HG02884 (cell line): Measurements from ENCODE around the gene MLN.

ENCODE experiments used
- ATAC-seq: cut with Tn5 transposase; IDR thresholded peaks from one replicate; pipeline ENCODE4 v1.9.1; 2021; ENCODE audit warnings: mild to moderate bottlenecking, moderate library complexity; ENCODE audit not compliant: unreplicated experiment

MLN gene

DNA sequence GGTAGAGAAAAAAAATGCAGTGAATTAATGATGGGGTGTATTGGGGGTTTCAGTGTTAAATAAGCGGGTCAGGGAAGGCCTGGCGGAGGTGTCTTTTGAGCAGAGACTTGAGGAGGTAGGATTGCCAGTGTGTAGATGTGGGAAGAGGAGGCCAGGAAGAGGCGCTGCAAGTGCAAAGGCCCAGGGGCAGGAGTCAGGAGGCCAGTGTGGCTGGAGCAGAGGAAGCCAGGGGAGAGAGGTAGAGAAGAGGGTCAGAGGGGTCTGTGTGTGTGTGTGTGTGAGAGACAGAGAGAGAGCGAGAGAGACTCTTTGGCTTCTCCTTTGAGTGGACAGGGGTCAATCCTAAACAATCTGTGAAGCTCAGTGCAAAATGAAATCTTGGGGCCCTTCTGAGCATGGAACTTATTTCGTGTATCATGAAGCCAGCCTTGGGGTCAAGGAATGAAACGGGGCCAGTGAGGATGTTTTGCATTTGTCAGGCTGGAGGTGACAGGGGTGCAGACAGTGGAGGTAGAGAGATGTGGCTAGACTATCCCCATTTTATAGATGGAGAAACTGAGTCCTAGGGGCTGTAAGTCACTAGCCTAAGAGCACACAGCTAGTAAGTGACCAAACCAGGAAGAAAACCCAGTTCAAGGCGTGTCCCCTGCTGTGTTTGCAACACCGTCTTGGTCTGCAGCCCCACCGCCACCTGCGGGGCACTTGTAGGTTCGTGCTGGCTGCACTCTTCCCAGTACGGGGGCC is 47.4 kb downstream of the MLN start:
- no peak for ATAC-seq

DNA sequence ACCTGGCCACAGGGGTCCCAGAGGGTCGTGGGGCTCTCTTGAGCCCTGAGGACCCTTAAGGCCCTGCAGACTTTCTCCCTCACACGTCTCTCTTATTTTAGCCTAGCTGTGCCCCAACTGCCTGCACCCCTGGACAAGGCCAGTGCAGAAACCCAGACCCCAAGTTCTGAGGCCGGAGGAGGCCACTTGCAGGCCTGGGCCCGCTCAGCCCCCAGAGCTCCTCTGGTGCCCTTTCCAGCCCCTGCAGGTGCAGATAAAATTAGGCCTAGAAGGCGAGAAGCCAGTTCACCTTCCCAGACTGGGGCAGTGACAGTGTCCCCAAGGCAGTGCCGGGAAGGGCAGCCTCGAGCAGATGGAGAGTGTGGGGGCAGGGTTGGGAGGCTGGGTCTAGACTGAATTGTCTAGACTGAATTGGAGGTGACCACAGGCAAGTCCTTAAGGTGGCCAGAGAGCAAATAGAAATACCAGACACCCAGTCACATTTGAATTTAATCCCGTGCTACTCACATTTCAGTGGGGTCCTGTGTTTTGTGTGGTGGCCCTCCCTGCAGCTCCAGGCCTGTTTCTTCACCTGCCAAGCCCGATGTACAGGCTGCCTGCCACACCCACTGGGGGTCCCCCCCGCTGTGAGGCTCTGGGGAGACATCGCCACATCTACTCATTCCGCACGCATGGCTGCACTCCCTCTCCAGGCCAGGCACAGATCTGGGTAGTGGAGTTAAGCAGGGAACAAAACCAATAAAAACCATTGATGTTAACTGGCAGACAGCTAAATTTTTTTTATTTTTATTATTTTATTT is 48.5 kb downstream of the MLN start:
- ATAC-seq = no peak

DNA sequence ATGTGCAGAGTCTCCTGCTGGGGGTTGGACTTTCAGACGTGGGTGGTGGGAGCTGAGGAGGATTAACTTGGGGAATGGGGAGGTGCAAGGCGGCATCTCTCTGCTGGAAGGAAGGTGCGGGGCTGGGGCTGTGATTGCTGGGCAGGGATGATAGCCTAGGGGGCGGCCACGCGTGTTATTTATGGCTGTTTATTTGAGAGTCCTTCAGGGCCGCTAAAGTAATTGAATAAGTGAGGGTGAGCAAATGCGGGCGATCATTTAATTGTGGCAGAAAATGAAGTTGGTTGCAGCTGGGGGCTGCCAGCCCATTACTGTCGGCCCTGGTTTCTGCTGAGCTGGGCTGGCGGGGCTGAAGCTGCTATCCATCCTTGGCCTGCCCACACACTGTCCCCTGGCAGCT is 49.6 kb downstream of the MLN start:
- ATAC-seq = no peak

DNA sequence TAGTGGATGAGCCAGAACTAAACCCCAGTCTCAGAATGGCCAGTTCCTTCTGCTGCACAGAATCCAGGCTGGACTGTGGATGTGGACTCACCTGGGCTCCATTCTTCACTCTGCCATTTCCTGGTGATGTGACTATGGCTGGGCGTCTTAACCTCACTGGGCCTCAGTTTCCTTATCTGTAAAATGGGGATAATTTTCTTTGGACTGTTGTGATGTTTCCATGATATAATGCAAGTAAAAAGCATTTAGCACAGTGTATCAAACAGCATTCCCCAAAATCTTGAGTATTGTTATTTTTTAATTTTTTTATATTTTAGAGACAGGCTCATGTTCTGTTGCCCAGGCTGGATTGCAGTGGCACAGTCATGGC is 51.2 kb downstream of the MLN start:
- ATAC-seq = no peak

DNA sequence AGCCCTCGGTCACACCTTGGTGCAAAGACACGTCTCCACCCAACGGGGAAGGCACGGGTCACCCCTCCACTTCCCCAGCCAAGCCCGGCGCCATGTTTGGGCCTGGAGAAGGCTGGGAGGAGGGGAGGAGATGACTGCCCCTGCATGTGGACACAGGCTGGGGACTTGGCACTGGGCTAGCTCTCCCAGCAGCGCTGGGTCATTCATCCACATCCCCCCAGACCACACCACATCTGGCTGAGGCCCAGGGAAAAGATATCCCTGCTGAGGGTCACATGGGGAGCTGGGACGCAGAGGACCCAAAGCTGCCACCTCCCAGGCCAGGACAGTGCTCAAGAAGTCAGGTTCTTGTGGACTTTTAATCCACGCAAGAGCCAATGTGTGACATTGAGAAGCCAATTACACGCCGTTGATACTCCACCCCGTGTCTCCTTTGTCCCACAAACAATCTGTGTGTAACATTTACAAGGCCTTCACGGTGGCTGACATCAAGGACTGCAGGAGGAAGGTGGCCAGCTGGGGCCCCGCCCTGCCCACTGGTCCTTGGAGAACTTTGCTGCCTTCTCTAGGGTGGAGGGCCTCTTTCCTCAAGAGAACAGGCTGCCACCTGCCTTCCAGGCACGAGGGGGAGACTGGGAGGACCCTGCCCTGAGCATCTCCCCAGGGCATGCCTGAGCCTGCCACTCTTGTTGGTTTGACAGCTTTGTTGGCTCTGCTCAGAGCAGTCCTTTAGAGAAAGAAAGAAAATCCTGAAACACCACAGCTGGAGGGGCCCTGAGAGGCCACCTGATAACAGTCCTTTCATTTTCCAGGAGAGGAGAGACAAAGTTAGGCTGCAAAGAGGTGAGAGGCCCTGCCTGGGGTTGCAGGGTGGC is 51.8 kb downstream of the MLN start:
- ATAC-seq = no peak

DNA sequence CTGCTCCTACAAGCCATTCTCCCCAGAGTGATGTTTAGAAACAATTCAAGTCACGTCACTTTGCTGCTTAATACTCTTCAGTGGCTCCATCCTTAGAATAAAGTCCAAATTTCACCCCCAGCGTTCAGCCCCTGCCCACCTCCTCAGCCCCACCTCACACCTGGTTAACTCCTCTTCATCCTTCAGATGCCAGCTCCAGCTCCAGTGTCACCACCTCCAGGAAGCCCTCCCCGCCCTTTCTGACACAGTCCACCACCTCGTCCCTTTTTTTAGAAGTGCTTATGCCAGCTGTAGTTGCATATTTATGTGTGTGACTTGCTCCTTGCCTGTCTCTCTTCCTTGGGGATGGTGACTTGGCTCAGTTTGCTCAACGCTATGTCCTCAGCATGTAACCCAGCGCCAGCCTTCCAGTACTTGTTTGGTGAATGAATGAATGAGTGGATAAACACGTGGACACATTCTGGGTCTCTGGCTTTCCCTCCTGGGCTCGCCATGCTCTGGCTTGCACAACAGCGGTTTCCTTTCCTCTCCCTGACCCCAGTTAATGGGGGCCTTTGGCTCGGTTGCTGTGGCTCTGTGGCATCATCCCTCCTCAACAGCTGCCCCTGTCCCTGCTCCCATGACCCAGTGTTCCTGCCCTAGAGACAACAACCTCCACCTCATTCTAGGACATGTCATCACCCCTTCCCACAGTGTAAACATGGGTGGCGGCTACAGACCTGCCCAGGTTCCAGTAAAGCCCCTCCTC is 53.4 kb downstream of the MLN start:
- no peak for ATAC-seq

DNA sequence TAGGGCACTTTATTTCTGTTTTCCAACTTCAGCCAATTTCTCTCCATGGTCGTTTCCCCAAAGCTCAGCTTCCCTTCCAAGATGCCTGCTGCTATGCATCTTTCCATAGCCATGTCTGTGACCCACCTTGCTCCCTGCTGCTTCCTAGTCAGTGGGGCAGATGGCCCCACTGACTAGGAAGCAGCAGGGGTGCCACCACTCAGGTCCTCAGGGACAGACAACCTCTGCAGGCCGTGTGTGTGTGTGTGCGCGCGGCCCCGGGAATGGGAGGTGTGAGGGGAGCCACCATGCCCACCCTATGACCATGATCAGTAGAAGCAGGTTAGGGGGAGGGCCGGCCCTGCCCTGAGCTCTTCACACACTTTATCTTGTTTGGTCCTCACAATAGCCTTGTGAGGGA is 54.4 kb downstream of the MLN start:
- no peak for ATAC-seq

DNA sequence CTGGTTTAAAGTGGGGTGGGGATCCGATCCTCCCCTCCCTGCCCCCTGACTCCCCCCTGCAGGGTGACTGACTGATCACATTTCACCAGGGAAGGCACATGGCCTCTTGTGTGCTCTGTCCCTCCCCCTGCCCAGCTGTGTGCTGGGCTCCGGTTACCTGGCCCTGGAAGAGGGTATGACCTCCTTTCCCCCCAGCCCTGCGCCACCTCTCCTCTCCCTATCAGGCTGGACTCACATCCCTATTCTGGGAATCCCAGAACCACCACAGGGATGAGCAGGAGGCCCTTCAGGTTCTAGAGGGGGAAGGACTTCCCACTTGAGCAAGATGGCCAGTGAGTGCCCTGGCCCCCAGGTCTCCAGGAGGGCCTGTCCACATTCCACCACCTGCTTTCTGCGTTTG is 55.0 kb downstream of the MLN start:
- no peak for ATAC-seq

DNA sequence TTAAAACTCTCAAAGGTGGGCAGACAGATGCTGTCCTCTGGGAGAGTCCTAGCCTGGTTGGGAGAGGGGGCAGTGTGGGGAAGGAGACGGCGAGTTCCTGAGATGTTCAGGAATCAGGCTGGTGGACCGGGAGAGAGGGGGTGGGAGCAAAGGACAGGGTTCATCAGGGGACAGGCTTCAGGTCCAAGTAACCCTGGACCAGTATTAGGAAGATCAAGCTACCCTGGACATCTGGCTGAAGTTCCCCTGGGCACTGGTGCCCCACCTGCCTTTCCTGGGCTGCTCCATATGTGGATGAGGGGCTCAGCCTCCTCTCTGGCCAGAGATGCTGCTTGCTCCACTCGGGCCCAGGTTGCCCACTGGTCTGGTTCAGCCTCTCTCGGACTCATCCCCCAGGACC is 56.0 kb downstream of the MLN start:
- no peak for ATAC-seq

DNA sequence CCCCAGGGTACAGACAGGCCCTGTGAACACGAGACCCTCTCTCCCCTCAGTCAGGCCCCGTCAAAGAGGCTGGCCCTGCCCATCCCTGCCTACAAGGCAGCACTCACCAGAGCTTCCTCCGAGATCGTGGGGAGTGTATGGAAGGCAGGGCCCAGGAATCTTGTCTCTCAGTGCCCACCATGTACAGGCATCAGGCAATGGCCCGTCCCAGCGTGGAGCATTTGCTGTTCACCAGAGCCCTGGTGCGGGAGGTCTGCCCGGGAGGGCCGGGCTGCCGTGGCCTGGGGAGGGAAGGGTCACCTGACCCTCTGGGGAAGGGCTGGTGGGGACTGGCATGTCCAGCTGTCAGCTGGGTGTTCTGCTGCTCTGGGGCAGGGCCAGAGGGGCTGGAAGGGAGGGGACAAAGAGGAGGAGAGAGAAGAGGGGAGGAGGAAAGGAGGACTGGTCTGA is 57.1 kb downstream of the MLN start, which contains the start of gene IP6K3:
IP6K3 (minus strand) TSS at position 255 of the 450 bp plus-strand sequence. CDS start 11,429 bp downstream, outside the sequence.
- no peak for ATAC-seq

DNA sequence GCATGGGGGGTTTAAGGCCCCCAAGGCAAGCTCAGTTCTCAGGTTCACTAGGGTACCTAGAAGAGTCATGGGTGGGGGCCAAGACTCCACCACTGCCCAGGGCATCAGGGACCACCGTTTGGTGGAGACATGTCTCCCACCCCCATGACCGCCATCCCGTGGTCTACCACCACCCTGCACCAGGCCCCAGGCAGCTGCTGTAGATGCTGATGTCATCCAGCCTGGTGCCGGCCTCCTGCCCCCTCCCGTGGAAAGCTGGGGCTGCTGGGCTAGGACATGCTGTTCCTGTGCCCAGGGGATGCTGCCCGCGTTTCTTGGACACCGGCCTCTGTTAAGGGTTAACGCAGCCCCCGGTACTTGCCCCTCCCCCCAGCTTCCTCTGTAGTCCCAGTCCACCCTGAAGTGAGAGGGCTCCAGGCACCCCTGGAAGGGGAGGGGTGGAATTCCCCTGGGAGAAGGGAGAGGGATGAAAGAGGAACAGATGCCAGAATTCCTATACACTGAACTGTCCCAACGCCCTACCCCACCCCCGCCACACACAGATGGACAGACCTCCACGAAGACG is 57.7 kb downstream of the MLN start:
- no peak for ATAC-seq

DNA sequence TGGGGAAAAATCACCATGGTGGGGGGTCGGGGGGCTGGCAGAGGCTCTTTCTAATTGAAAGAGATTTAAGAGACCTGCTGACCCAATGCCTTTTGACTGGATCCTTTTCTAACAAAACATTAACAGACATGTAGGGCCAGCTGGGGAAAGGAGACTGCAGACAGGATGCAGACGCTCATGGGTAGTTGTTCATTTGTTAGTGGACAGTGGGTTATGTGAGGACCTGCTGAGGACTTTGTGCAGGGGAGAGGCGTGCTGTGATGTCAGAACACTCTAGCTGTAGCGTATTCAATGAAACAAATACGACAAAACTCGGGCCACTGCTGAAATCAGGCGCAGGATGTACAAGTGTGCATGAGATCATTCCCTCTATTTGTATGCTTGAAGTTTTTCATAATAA is 58.3 kb downstream of the MLN start:
- ATAC-seq = no peak

DNA sequence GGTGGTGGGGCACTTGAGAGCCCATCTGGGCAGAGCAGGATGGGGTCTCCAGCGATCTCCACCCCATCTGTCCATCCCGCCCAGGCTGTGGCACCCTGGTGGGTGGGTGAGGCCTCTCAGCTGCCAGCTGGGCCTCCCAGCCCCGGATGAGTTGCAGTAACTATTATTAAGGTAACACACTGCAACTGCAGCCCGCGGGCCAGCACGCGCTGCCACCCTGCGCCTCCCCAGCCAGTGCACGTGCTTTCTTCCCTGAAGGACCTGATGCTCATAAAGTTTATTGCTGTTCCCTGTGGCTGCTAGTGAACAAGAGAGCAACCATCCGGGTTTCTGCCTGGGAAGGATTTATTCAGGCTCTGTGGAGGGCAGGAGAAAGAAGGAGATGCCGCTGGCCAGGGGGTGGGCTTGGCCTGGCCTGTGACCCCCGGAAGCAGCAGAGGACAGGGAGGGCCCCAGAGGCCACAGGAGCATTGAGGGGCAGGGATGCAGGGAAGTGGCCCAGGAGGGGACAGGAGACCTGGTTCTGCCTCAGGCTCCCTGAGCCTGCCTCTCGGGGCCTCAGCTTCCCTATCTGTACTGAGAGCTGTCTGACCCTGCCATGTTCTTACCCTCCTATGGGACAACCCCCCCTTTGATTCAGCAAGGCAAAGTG is 58.8 kb downstream of the MLN start:
- no peak for ATAC-seq
